Iris pigment epithelial cell (primary cell): ENCODE data around the gene MUC22.

Source experiments
- DNase-seq: peaks from one replicate; pipeline ENCODE4 v3.0.0-alpha.2; 2011; ENCODE audit warnings: low read depth

Gene MUC22

GRCh38 chr6:31079656-31080261 is 69.5 kb downstream of the MUC22 start:
- DNase-seq: peak; percentile 63

- no peak for DNase-seq
These were observed 71.6 kb downstream of the MUC22 start for GRCh38 chr6:31081872-31082271.

GRCh38 chr6:31083742-31084354 is 73.6 kb downstream of the MUC22 start:
- peak; percentile 91 for DNase-seq
